CD14-positive monocyte (primary cell): Measurements from ENCODE around the gene LRRC45. TPM values are rescaled to one million over a fixed set of nuclear protein-coding genes. Genes with fewer than 3 reads are reported as not detected.

Experiments
- DNase-seq, 3 donors: peaks; one replicate each; pipeline ENCODE4 v3.0.0-alpha.2; 2011 to 2022
- H2AFZ ChIP-seq: 2 replicates; pipeline ENCODE4 v1.6.0; 2012; ENCODE audit warnings: mild to moderate bottlenecking, low read depth, low read length, inconsistent platforms; ENCODE audit not compliant: insufficient read depth, poor library complexity, severe bottlenecking
- H3K27ac ChIP-seq, 2 donors: 1 replicate in 1 of 2; 2 replicates in 1 of 2; pipeline ENCODE4 v1.5.1; 2012 to 2013; ENCODE audit warnings: low read length in 2 of 2, control low read depth in 1 of 2, inconsistent platforms in 1 of 2, low read depth in 1 of 2, mild to moderate bottlenecking in 1 of 2
- H3K27me3 ChIP-seq, 2 donors: one replicate each; pipeline versions ENCODE4 v1.6.0 to v1.6.1; 2011 to 2013; ENCODE audit warnings: low read length in 2 of 2; ENCODE audit not compliant: control insufficient read depth in 2 of 2, insufficient read depth in 2 of 2
- H3K36me3 ChIP-seq, 2 donors: replicated peaks in 1 of 2; 1 replicate in 1 of 2; 2 replicates in 1 of 2; pipeline versions ENCODE4 v1.5.1 to v1.6.1; 2012 to 2013; ENCODE audit warnings: low read length in 2 of 2, control low read depth in 1 of 2, inconsistent platforms in 1 of 2, mild to moderate bottlenecking in 1 of 2; ENCODE audit not compliant: insufficient read depth in 2 of 2, control insufficient read depth in 1 of 2
- H3K4me1 ChIP-seq, 2 donors: 1 replicate in 1 of 2; 2 replicates in 1 of 2; pipeline versions ENCODE4 v1.5.1 to v1.6.1; 2012 to 2013; ENCODE audit warnings: low read length in 2 of 2, control low read depth in 1 of 2, inconsistent platforms in 1 of 2, mild to moderate bottlenecking in 1 of 2, moderate library complexity in 1 of 2; ENCODE audit not compliant: insufficient read depth in 2 of 2, control insufficient read depth in 1 of 2
- H3K4me2 ChIP-seq: replicated peaks from 2 replicates; pipeline ENCODE3; 2012; ENCODE audit warnings: low read length, moderate library complexity, mild to moderate bottlenecking; ENCODE audit not compliant: poor library complexity, severe bottlenecking; ENCODE audit errors: extremely low read depth
- H3K4me3 ChIP-seq, 3 experiments: fragments of 200-600 bp in 1 of 3; sonication (generic) in 1 of 3; replicated peaks in 1 of 3; 1 replicate in 2 of 3; 2 replicates in 1 of 3; pipeline ENCODE4 v1.5.1; 2011 to 2013; ENCODE audit warnings: low read length in 3 of 3, mild to moderate bottlenecking in 3 of 3, control low read depth in 2 of 3, low read depth in 2 of 3, inconsistent platforms in 1 of 3, moderate library complexity in 1 of 3
- H3K79me2 ChIP-seq: 2 replicates; pipeline ENCODE4 v1.6.0; 2012; ENCODE audit warnings: mild to moderate bottlenecking, control low read depth, inconsistent platforms, low read length, moderate library complexity; ENCODE audit not compliant: insufficient read depth
- H3K9ac ChIP-seq: 2 replicates; pipeline ENCODE4 v1.6.0; 2017; ENCODE audit warnings: low read length, mild to moderate bottlenecking; ENCODE audit not compliant: insufficient read depth, poor library complexity, severe bottlenecking
- H3K9me3 ChIP-seq, 2 donors: replicated peaks in 1 of 2; 1 replicate in 1 of 2; 2 replicates in 1 of 2; pipeline versions ENCODE4 v1.5.1 to v1.6.1; 2012 to 2013; ENCODE audit warnings: low read length in 2 of 2, control low read depth in 1 of 2; ENCODE audit not compliant: control insufficient read depth in 1 of 2, insufficient read depth in 1 of 2
- H4K20me1 ChIP-seq: 2 replicates; pipeline ENCODE4 v1.6.0; 2012; ENCODE audit warnings: mild to moderate bottlenecking, low read length, control low read depth, moderate library complexity; ENCODE audit not compliant: insufficient read depth
- H3K27ac Mint-ChIP-seq, 7 donors: one replicate each; pipeline ENCODE4 v1.8.0; 2020; ENCODE audit warnings: mild to moderate bottlenecking in 7 of 7, mixed read lengths in 7 of 7, moderate library complexity in 6 of 7, inconsistent platforms in 2 of 7
- H3K27me3 Mint-ChIP-seq, 3 donors: one replicate each; pipeline ENCODE4 v1.8.0; 2021 to 2022; ENCODE audit warnings: low read depth in 3 of 3, mild to moderate bottlenecking in 3 of 3, mixed read lengths in 3 of 3, moderate library complexity in 3 of 3, inconsistent platforms in 1 of 3
- H3K36me3 Mint-ChIP-seq, 2 donors: one replicate each; pipeline ENCODE4 v1.8.0; 2020; ENCODE audit warnings: mixed read lengths in 2 of 2, inconsistent platforms in 1 of 2, mild to moderate bottlenecking in 1 of 2
- H3K4me1 Mint-ChIP-seq: one replicate; pipeline ENCODE4 v1.8.0; 2020; ENCODE audit warnings: mild to moderate bottlenecking, mixed read lengths
- H3K4me3 Mint-ChIP-seq, 2 donors: one replicate each; pipeline ENCODE4 v1.8.0; 2020; ENCODE audit warnings: mild to moderate bottlenecking in 2 of 2, mixed read lengths in 2 of 2, moderate library complexity in 1 of 2
- H3K9me3 Mint-ChIP-seq, 7 donors: one replicate each; pipeline ENCODE4 v1.8.0; 2020 to 2022; ENCODE audit warnings: mixed read lengths in 7 of 7, mild to moderate bottlenecking in 6 of 7, moderate library complexity in 6 of 7, inconsistent platforms in 2 of 7
- WGBS: methylation state at CpG from one replicate; pipeline ENCODE4 v1.1.5; 2013; ENCODE audit warnings: missing lambda C conversion rate; ENCODE audit not compliant: insufficient coverage; 5-methylcytosine and 5-hydroxymethylcytosine counted together
- intact Hi-C, 2 donors: fragments of 100-400 bp; cut with micrococcal nuclease; formaldehyde crosslinking; loops; one replicate each; pipeline versions ENCODE4 v1.15.0 to v1.15.1; 2023
- polyA plus RNA-seq, 3 donors: library from polyadenylated mRNA; depleted of rRNA in 1 of 3; unstranded in 2 of 3; stranded (reverse) in 1 of 3; fragments of 300-500 nt in 2 of 3; fragments of >200 nt in 1 of 3; fragmentation: Illumina TruSeq in 2 of 3; gene quantifications; 1 replicate in 2 of 3; 2 replicates in 1 of 3; pipeline ENCODE4 v1.2.3, GENCODE V29; 2012 to 2021
- TF ChIP-seq, protein P1 (sequence below): fragments of 200-600 bp; IDR thresholded peaks from one replicate; pipeline ENCODE4 v1.8.0; 2022; ENCODE audit warnings: antibody characterized with exemption, mild to moderate bottlenecking

The LRRC45 gene
- polyA plus RNA-seq, 3 donors, result 2.6 to 12.2 (median 3.4) TPM

DNA sequence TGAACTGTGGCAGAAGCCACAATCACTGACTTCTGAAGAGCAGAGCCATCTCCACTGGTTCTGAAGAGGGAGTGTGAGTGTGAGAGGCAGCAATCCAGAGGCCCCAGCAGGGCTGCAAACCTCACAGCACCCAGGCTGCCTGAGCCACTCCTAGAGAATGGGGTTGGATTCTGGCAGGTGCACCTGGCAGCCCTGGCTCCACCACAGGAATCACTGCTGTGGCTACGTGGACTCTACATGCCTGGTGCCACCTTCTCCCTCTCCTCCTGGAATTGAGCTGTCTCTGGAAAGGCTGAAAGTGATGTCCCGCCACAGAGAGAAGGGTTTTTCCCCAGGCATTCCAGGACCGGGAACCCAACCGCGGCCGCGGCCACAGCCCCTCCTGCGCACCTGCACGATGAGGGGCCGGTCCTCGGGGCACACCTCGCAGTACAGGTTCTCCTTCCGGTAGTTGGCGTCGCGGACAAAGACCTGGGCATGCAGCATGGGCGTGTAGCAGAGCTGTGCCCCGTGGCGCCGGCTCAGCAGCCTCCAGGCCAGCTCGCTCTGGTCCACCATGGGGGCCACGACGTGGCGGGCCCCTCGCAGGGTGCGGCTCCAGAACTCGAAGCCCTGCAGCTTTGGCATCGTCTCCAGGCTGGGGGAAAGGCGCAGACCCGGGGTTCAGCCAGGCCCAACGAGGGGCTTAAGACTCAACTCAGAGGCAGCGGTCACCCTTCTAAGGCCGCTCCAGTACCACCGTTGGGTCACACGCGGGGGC lies 41.5 kb downstream of the LRRC45 start:
- Histone ChIP-seq H3K4me2 (peak overlapping the region; percentile 97), H3K4me1 (peaks cover 20 to 29% of the 10 kb centered on the region in 2 donors), H3K9ac (peak overlapping the region; percentile 85), H3K36me3 (peaks cover 41% of the 10 kb centered on the region in 2 donors), H3K27ac (peak overlapping the region in 1 of 2 donors; percentile 63), H3K27me3 (no peaks in the 10 kb centered on the region), H2AFZ (peak overlapping the region; percentile 68), H3K79me2 (peaks cover 18% of the 10 kb centered on the region), H4K20me1 (peaks cover 7% of the 10 kb centered on the region), H3K9me3 (no peaks in the 10 kb centered on the region), H3K4me3 (peak overlapping the region; percentile 72 to 87 (median 75))
- H3K4me3 Mint-ChIP-seq, result peak overlapping the region; percentile 62 to 69
- TF ChIP-seq, protein P1, sequence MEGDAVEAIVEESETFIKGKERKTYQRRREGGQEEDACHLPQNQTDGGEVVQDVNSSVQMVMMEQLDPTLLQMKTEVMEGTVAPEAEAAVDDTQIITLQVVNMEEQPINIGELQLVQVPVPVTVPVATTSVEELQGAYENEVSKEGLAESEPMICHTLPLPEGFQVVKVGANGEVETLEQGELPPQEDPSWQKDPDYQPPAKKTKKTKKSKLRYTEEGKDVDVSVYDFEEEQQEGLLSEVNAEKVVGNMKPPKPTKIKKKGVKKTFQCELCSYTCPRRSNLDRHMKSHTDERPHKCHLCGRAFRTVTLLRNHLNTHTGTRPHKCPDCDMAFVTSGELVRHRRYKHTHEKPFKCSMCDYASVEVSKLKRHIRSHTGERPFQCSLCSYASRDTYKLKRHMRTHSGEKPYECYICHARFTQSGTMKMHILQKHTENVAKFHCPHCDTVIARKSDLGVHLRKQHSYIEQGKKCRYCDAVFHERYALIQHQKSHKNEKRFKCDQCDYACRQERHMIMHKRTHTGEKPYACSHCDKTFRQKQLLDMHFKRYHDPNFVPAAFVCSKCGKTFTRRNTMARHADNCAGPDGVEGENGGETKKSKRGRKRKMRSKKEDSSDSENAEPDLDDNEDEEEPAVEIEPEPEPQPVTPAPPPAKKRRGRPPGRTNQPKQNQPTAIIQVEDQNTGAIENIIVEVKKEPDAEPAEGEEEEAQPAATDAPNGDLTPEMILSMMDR, result no peak
- no peak for DNase-seq
- H3K9me3 Mint-ChIP-seq, result peaks cover 0 to 2% (median 0%) of the 10 kb centered on the region in 7 donors
- no peaks in the 10 kb centered on the region for H3K27me3 Mint-ChIP-seq
- H3K4me1 Mint-ChIP-seq, result peaks cover 22% of the 10 kb centered on the region
- H3K27ac Mint-ChIP-seq, result peak overlapping the region in 3 of 7 donors; percentile 25 to 68 (median 41)
- WGBS, result 49% methylated on average over 32 of the region's 36 CpGs
- peaks cover 15 to 24% of the 10 kb centered on the region in 2 donors for H3K36me3 Mint-ChIP-seq
- intact Hi-C loops, result loop anchor here in 1 of 2 donors (1.0 kb wide), 1 partner anchor 34 kb away; the partner anchor contains the start of gene FASN

DNA sequence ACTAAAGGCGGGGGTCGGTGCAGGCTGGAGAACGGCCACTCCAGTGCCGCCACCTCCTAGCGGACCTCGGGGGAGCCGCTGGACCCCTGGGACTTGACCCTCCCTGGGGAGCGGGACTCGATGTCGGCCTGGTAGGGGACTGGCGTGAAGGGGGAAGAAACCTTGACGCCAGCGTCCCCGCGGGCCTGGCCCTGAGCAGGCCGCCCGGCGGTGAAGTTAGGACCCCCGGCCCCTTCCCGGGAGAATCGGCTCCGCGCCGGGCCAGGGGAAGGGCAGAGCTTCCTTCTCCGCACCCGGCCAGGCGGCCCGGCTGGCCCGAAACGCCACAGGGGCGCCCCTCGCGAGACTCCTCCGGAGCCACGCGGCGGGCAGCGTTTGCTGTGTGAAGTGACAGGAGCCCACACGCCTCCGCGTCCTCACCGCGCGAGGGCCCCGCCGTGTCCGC lies 42.1 kb downstream of the LRRC45 start:
- peaks cover 22% of the 10 kb centered on the region for H3K4me1 Mint-ChIP-seq
- peak in 2 of 3 donors; percentile 3 to 22 for DNase-seq
- no peaks in the 10 kb centered on the region for H3K27me3 ChIP-seq
- H3K9ac ChIP-seq, result peak overlapping the region; percentile 85
- peak overlapping the region; percentile 72 to 87 (median 75) for H3K4me3 ChIP-seq
- TF ChIP-seq, protein P1, result no peak
- peak overlapping the region in 1 of 2 donors; percentile 63 for H3K27ac ChIP-seq
- H3K36me3 Mint-ChIP-seq, result peaks cover 11 to 19% of the 10 kb centered on the region in 2 donors
- H3K4me3 Mint-ChIP-seq, result peak overlapping the region; percentile 62 to 69
- peaks cover 18% of the 10 kb centered on the region for H3K79me2 ChIP-seq
- peaks cover 35% of the 10 kb centered on the region in 2 donors for H3K36me3 ChIP-seq
- H3K4me1 ChIP-seq, result peaks cover 20 to 29% of the 10 kb centered on the region in 2 donors
- peak overlapping the region; percentile 97 for H3K4me2 ChIP-seq
- H3K27me3 Mint-ChIP-seq, result no peaks in the 10 kb centered on the region
- intact Hi-C loops, result loop anchor here in 1 of 2 donors (1.0 kb wide), 1 partner anchor 33 kb away; the partner anchor contains the start of gene FASN
- no peaks in the 10 kb centered on the region for H3K9me3 ChIP-seq
- peak overlapping the region in 2 of 7 donors; percentile 25 to 41 for H3K27ac Mint-ChIP-seq
- peak overlapping the region; percentile 68 for H2AFZ ChIP-seq
- peaks cover 0 to 2% (median 0%) of the 10 kb centered on the region in 7 donors for H3K9me3 Mint-ChIP-seq
- H4K20me1 ChIP-seq, result peaks cover 7% of the 10 kb centered on the region
- WGBS, result 2% methylated on average over 47 of the region's 47 CpGs
